HG02852 (cell line): ENCODE data around the gene GOLIM4.
"Not testable (repeated sequence)": the region's sequence is repeated elsewhere in the genome, so short reads cannot be mapped to it uniquely, and the experiment has no call there.

Source experiments
- ATAC-seq: cut with Tn5 transposase; IDR thresholded peaks from one replicate; pipeline ENCODE4 v1.9.1; 2021; ENCODE audit warnings: mild to moderate bottlenecking, moderate library complexity; ENCODE audit not compliant: unreplicated experiment

GOLIM4 gene

DNA sequence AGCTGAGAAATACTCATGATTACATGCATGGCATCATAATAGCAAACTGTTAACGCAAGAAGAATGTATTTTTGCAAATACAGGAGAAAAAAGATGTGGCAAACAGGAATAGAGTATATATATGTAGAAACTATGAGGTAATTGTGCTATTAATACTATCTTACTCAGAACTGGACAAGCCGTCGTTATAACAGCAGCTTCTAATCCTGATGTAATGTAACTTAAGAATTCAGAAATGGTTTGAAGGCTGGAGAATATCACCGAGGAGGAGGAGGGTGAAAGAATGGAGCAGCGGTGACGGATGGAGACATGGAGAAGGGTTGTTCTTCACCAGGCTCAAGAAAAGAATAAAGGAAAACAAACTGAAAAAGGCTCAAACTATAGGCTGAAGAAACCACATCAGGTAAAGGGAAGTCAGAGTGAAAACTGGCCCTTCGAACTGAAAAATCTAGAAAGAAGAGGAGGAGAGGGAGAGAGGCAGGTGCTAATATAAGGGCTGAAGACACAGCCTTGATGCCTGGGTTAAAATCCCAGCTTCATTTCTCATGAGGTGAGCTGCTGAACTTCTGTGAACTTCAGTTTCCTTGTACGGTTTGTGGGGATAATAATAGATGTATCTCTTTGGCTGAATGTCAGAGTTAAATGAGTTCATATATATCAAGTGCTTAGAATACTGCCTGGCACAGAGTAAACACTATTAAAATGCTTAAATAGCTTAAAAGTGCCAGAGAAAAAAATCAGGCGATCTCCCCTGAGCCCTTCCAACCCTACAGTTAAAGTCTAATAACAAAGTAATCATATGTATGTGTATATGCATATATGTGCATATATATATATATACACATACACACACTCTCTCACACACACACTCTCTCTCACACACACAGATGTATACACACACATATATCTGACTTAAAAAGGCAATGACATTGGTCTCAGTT is 43.9 kb downstream of the GOLIM4 start:
- ATAC-seq, result peak; percentile 72

DNA sequence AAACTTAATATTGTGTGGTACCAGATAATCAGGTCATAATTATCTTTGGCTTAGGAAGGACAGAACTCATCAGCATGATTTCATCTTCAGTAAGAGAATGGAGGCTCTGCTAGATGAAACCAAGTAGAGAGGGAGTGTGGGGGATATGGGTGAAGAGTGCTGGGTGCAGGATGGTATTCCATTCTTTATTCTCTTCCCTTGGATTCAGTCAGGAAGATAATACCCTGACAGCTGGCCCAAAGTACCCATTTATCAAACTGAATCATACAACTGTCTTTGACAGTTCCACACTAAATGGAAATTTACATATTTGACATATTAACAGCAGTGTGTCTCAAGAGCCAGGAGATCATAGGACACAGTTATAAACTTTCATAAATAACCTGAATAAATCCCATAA is 44.7 kb downstream of the GOLIM4 start:
- ATAC-seq, result no peak

DNA sequence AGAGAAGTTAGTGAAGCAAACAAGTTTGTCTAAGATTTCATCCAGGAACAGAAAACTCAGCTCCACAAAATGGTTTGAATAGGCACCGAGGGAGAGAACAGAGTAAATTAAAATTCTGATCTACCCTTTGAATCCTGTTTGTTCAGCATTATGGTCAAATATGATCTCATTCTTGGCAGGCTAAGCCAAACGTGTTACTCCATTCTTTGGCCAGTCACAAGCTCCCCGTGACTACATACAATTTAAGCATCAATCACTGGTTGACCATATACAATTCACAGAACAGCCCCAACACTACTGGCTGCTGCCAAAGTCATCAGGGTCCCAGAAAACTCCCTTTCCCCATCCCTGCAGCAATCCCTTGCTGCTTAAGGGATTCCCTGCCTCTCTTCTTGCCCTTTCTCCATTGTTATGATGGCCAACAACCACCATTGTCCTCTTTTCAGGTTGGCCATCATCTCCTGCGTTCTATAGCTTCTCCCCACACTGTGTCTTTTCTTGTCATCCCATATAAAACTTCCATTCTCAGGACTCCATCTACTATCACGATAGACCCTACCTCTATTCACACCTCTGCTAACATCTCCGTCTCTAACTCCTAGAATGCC is 46.3 kb downstream of the GOLIM4 start:
- ATAC-seq, result no peak

DNA sequence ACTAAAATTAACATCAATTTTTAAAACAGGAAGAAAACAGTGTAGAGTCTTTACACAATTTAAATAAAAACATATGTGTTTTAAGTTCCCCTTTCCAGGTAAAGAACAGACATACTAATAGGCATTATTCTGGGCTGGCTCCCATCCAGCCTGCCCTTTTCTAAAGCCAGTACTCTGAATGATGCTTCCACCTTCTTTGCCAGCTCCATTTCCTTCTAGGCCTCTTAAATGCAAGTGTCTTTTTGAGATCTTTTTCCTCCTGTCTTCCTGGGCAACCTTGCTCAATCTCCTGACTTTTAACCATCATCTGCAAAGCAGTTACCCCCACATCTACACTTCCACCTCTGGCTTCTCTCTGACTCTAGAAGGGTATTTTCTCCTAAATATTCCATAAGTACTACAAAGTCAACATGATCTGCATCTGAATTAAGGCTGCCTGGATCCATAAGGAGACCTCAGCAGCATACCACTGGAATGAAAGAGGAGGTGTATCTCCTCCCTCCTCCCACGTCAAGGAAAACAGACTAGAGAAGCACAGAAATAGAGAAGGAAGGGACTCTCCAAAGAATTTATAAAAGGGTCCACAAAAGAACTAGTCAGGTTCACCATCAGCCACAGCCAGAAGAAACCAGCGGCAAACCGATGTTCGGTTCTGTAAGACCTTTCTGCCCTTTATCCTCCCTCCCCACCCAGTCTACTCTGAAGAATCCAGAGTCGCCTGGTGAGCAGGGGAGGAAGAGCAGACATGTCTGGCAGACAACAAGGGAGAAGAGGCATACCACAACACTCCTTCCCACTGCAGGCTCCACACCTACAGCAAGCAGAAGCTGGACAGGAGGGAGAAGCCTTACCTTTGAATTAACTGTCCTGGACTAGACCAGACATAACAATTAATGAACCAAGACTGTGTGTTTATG is 47.1 kb downstream of the GOLIM4 start:
- ATAC-seq, result no peak

DNA sequence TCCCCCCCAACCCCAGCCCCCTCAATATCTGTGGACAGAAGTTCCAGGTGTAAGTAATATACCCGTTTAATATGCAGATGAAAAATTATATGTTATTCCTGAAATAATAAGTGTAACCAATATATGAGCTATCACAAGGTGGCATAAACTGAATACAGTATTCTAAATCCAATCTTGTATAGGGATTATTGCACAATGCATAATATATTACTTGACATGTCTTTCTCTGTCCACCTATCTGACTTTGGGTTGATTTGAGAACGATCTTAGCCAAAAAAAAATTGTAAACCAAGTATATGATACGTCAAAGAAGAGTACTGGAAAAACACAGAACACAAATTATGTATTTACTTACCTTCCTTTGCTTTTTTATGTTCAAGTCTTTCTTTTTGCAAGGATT is 47.8 kb downstream of the GOLIM4 start:
- no peak for ATAC-seq

DNA sequence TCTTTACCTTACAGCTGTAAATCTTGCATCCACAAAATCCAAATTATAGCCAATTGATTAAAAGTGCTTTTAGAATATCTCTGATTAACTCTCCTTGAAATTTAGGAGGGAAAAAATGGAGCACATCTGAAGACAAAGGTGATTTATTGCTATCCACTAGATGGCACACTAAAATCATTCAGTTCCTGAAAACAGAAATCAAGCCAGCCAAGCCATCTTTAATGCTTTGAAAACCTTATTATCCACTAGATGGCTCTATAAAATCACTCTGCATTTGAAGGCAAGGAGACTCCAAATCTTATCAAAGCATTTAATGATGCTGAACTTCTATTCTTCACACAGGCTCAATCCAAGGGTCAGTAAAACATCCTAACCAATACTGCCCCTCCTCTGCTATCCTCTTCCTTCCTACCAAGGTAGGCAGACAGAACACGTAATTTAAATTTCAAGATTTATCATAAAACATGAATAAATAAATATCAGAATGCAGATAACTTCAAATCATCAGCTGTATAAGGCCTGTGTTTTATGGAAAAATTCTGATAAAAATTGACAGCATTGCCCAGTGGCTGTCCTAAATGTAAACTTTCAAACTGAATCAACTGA is 48.4 kb downstream of the GOLIM4 start:
- peak; percentile 66 for ATAC-seq

DNA sequence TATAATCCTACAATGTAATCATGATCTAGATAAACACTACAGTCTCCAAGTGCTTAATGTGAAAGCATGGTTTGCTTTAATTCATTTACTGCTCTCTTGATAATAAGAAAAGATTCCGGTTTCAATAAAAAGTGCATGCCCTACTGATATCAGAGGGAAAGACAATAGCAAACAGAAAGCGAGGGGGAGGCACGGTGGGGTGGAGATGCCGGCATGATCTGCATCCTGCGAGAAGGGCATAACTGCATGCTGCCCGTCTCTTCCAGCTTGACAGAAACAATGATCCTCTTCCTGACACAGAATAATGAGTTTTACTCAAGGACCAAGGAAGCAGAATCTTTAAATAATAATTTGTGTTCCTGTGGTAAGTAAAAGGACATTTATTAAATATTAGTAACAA is 51.7 kb downstream of the GOLIM4 start:
- no peak for ATAC-seq

DNA sequence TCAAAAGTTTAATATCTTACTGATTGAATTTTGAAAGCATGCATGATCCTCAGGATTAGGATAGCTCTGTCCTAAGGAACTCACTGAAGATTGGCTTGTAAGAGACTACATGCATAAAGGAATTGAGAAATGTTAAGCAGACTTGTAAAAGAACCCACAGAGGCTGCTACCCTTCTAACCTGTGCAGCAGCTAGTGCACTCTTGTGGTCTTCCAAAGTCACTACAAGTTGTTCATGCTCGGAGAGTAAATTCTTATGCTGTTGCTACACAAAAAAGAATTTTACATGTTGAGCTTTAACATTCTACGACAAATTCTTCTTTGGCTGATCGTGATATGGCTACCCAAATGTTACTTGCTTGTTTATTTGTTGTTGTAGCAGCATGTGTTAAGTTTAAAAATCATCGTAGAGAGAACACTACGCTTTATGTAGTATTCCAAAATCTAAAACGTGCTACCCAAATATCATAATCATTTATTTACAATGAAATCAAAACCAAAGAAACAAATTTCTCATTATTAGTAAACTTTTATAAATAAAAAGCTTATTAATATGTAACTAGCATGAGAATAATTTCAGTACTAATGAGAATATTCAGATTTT is 55.0 kb downstream of the GOLIM4 start:
- ATAC-seq, result peak; percentile 86

DNA sequence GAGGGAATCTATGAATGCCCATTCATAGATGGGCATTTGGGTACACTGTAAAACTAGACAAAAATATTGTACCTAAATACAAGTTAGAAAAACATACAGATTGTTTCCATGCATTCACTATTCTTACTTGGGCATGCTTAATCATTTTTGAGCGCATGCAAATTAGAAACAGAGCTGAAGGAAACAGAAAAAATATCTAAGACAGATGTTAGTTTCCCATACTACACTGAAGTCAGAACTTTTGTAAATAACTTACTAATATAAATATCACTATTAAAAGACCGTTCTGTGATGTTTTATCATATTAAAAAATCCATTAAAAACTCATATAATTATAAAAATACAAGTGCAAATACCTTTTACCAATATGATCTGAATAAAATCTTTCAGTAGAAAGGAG is 58.7 kb downstream of the GOLIM4 start:
- no peak for ATAC-seq

DNA sequence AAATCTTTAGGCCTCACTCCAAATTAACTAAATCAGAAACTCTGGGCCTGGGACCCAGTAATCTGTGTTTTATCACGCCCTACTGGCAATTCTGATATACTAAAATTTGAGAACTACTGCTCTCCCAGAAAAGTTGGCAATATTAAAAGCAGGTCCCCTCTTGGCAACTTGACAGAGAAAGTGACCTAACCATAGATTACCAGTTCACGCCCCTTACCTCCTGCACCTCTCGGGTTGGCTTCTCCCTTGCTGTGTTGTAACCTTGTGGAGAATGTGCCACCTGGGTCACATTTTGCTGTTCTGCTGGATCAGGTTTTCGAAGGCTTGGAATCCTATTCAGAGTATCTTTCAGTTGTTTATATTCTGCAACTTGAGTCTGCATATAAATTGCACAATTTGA is 59.1 kb downstream of the GOLIM4 start:
- ATAC-seq, result no peak

DNA sequence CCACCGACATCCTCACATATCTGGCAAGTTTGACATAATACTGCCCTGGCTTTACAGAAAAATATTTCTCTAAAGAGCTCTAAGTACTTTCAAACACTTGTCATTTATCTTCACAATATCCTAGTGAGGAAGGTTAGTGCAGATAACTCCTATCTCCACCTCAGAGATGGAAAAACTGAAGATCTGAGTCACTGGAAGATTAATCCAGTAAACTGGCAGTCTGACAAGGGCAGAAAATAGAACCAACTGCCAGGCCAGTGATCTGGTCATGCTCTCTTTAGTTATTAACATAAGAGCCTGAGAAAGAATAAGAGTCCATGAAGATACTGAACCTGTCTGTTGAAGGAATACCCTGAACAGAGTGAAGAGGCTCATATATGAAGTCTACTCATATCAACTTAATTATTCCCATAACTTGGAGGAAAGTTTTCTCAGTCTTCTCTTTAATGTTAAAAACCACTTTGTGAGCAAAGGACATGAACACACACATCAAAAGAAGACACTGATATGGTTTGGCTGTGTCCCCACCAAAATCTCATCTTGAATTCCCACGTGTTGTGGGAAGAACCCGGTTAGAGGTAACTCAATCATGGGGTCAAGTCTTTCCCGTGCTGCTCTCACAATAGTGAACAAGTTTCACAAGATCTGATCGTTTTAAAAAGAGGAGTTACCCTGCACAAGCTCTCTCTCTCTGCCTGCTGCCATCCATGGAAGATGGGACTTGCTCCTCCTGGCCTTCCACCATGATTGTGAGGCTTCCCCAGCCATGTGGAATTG is 61.4 kb downstream of the GOLIM4 start:
- ATAC-seq, result no peak

DNA sequence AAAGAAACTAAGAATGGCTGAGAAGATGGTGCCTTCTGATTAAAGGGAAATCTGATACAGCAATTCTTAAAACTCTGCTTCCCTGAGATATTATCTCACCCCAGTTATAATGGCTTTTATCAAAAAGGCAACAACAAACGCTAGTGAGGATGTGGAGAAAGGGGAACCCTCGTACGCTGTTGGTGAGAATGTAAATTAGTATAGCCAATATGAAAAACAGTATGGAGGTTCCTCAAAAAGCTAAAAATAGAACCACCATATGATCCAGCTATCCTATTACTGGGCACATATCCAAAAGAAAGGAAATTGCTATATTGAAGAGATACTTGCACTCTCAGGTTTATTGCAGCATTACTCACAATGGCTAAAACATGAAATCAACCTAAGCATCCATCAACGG is 65.1 kb downstream of the GOLIM4 start:
- ATAC-seq, result no peak

DNA sequence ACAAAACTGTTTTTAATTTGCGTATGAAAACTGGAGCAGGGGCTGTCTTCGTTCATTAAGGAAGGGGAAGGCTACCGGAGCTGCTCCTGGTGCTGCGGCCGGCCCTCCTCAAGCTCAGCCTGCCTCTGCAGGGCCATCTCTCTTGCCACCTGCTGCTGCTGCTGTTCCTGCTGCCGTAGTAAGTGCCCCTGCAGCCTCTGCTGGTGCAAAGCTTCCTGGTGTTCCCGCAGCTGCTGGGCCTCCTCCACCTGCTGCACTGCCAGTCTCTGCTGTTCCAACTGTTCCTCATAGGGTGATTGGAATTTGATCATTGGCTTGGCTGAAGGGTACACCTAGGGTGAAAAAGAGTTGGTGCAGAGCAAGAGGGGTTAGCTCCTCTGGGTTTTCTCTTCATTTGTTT is 66.0 kb downstream of the GOLIM4 start:
- ATAC-seq, result no peak

DNA sequence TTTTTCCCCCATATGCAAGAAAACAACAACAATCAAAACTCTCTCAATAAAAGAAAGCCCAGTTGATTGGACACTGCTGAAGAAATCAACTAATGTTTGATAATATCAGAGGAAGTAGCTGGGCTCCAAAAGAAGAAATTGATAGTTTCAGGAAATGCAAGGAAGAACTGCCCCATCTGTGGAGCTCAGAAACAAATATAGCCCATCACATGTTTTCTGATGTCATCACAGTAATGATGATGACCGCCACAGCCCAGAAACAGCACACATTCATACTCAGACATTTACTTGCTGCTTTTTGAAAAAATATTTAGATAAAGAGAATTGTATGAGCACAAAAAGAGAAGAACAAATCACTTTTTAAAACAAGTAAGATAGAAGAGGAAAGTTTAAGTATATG is 67.6 kb downstream of the GOLIM4 start:
- no peak for ATAC-seq

DNA sequence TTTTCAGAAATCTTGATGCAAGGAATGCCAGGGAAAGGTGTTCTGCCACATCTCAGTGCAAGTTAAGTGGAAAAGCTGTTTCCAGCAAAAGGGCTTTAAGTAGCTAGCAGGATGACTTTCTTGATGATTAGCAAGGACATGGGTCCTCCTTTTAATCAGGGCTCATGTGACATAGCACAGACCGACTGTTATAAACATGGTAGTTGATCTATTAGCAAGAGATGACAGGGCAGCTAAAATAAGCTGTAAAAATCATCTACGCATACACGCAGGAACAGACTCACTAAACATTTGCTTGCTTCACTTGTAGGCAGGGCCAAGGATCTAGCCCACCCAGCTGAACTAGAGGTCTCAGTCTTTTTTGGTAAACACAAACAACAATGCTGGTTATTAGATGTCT is 69.0 kb downstream of the GOLIM4 start:
- ATAC-seq, result no peak

DNA sequence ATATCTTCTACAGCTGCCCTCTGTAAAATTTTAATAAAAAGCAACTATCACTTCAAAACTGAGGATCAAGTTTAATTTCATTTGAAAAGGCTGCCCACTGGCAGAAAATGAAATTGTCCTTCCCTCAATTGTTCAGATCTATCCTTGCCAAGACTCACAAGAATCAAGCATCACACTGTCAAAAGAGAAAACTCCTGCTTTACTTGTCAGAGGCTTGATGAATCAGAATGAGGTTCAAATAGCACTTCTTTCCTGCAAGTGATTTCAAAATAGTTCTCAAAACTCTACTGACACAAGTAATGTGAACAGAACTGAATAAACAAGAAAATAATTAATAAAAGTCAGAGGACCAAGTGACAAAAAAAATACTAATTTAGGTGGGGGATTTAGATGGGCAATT is 70.6 kb downstream of the GOLIM4 start:
- no peak for ATAC-seq

DNA sequence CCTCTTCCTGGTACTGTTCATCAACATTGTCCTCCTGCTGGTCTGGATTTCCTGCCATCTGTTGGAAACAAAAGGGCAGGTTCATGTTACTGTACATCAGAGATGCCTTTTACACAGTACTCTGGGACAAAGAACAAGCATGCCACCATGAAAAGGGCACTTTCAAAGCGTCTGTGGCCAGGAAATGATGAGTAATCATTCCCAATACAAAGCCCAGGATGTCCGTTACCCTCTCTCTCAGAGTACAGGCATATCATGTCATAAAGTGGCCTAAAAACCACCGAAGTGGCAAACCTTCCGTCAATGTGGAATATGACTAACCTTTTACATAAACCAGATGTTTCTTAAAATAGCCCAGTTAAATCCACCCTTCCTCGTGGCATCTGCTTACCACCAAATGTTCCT is 71.2 kb downstream of the GOLIM4 start:
- ATAC-seq, result no peak

DNA sequence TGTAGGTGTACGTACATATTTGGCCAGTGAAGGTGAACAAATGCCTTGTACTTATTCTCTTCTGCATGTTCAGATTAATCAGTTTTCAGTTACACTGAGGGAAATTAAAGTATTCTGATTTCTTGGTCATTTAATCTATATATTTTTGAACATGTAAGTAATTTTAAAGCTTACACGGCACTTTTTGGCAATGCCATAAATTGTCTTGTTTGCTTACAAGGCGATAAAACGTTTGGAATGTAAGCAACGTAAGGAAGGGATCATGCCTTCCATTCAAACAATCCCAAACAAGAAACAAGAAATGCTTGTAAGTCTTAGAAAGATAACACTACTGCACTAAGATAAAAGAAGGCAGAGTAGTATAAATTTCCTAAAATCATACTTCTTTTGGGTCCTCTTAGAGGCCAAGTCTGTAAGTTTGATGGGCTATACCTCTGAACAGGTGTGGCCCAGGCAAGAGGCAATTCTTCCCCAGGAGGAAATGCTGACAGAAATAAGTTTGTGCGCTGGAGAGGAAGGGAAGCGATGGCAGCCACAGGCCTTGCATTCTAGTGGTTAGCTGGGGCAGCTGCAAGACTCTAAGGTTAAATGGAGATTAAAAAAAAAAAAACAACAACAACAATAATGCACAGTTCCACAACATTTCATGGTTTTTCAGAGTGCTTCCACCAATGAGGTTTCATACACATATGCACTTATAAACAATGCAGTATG is 73.8 kb downstream of the GOLIM4 start:
- ATAC-seq, result no peak

DNA sequence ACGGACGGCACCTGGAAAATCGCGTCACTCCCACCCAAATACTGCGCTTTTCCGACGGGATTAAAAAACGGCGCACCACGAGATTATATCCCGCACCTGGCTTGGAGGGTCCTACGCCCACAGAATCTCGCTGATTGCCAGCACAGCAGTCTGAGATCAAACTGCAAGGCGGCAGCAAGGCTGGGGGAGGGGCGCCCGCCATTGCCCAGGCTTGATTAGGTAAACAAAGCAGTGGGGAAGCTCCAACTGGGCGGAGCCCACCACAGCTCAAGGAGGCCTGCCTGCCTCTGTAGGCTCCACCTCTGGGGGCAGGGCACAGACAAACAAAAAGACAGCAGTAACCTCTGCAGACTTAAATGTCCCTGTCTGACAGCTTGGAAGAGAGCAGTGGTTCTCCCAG is 84.4 kb downstream of the GOLIM4 start:
- not testable (repeated sequence) for ATAC-seq
